H9 (cell line): ENCODE measurements around the gene SHB. TPM values are rescaled to one million over a fixed set of nuclear protein-coding genes. Genes with fewer than 3 reads are reported as not detected.
A peak's percentile ranks its signal among the peaks of the same experiment; 100 is the strongest.

ENCODE experiments used
- DNase-seq: peaks from one replicate; pipeline ENCODE4 v3.0.0-alpha.2; 2017
- H2AFZ ChIP-seq: one replicate; pipeline ENCODE4 v1.6.1; 2013; ENCODE audit warnings: mild to moderate bottlenecking, low read length, control low read depth, moderate library complexity
- H2AK5ac ChIP-seq: 2 replicates; pipeline ENCODE4 v1.6.1; 2013; ENCODE audit warnings: low read length, control low read depth, mixed read lengths; ENCODE audit not compliant: insufficient read length
- H2BK120ac ChIP-seq: one replicate; pipeline ENCODE4 v1.6.1; 2013; ENCODE audit warnings: low read depth, mild to moderate bottlenecking, low read length, control low read depth, inconsistent platforms; ENCODE audit not compliant: poor library complexity, severe bottlenecking
- H2BK12ac ChIP-seq: 2 replicates; pipeline ENCODE4 v1.6.1; 2013; ENCODE audit warnings: low read length, control low read depth, mixed read lengths, low read depth; ENCODE audit not compliant: insufficient read length
- H2BK15ac ChIP-seq: 2 replicates; pipeline ENCODE4 v1.6.1; 2013; ENCODE audit warnings: low read depth, low read length, control low read depth
- H2BK20ac ChIP-seq: one replicate; pipeline ENCODE4 v1.6.1; 2013; ENCODE audit warnings: low read depth, mild to moderate bottlenecking, low read length, control low read depth, inconsistent platforms; ENCODE audit not compliant: poor library complexity, severe bottlenecking
- H2BK5ac ChIP-seq: 2 replicates; pipeline ENCODE4 v1.6.1; 2013; ENCODE audit warnings: low read length, control low read depth, mixed read lengths; ENCODE audit not compliant: insufficient read length
- H3K14ac ChIP-seq: 2 replicates; pipeline ENCODE4 v1.6.1; 2013; ENCODE audit warnings: low read length, control low read depth; ENCODE audit not compliant: insufficient read depth
- H3K18ac ChIP-seq: 2 replicates; pipeline ENCODE4 v1.6.1; 2013; ENCODE audit warnings: low read depth, mild to moderate bottlenecking, mixed read lengths, low read length, control low read depth; ENCODE audit not compliant: insufficient read length
- H3K23ac ChIP-seq: 2 replicates; pipeline ENCODE4 v1.6.1; 2013; ENCODE audit warnings: low read length, control low read depth, mixed read lengths, low read depth; ENCODE audit not compliant: insufficient read length
- H3K23me2 ChIP-seq: 2 replicates; pipeline ENCODE4 v1.6.1; 2013; ENCODE audit warnings: low read depth, mild to moderate bottlenecking, mixed read lengths, low read length, control low read depth; ENCODE audit not compliant: insufficient read length, poor library complexity, severe bottlenecking
- H3K27ac ChIP-seq: 2 replicates; pipeline ENCODE4 v1.5.1; 2013; ENCODE audit warnings: low read length, control low read depth, mixed read lengths, low read depth; ENCODE audit not compliant: insufficient read length
- H3K27me3 ChIP-seq: 2 replicates; pipeline ENCODE4 v1.6.1; 2013; ENCODE audit warnings: low read length, control low read depth, inconsistent platforms; ENCODE audit not compliant: insufficient read depth
- H3K4ac ChIP-seq: 2 replicates; pipeline ENCODE4 v1.6.1; 2013; ENCODE audit warnings: low read depth, mild to moderate bottlenecking, control low read depth, inconsistent platforms, low read length, moderate library complexity
- H3K4me1 ChIP-seq: 2 replicates; pipeline ENCODE4 v1.6.1; 2013; ENCODE audit warnings: low read length, control low read depth, inconsistent platforms; ENCODE audit not compliant: insufficient read depth
- H3K4me2 ChIP-seq: 2 replicates; pipeline ENCODE4 v1.6.1; 2013; ENCODE audit warnings: low read length, control low read depth, mixed read lengths; ENCODE audit not compliant: insufficient read length, insufficient read depth
- H3K56ac ChIP-seq: 2 replicates; pipeline ENCODE4 v1.6.1; 2013; ENCODE audit warnings: low read depth, mild to moderate bottlenecking, mixed read lengths, low read length, control low read depth; ENCODE audit not compliant: insufficient read length
- H3K79me1 ChIP-seq: 2 replicates; pipeline ENCODE4 v1.6.1; 2013; ENCODE audit warnings: low read depth, mild to moderate bottlenecking, moderate library complexity, low read length, control low read depth, inconsistent platforms; ENCODE audit not compliant: insufficient read depth, poor library complexity, severe bottlenecking
- H3K79me2 ChIP-seq: 2 replicates; pipeline ENCODE4 v1.6.1; 2013; ENCODE audit warnings: low read length, control low read depth, inconsistent platforms; ENCODE audit not compliant: insufficient read depth
- H3K9ac ChIP-seq: 2 replicates; pipeline ENCODE4 v1.6.1; 2013; ENCODE audit warnings: low read length, control low read depth, mixed read lengths; ENCODE audit not compliant: insufficient read length; ENCODE audit errors: extremely low read depth
- H3K9me3 ChIP-seq: one replicate; pipeline ENCODE4 v1.6.1; 2013; ENCODE audit warnings: low read depth, low read length, inconsistent platforms; ENCODE audit not compliant: control insufficient read depth
- H3T11ph ChIP-seq: one replicate; pipeline ENCODE4 v1.6.1; 2013; ENCODE audit warnings: mild to moderate bottlenecking, low read length, control low read depth, inconsistent platforms
- H4K20me1 ChIP-seq: one replicate; pipeline ENCODE4 v1.6.1; 2013; ENCODE audit not compliant: control insufficient read depth, insufficient read length, insufficient read depth
- H4K5ac ChIP-seq: 2 replicates; pipeline ENCODE4 v1.6.1; 2013; ENCODE audit warnings: low read depth, mild to moderate bottlenecking, mixed read lengths, low read length, control low read depth; ENCODE audit not compliant: insufficient read length
- H4K8ac ChIP-seq: replicated peaks from 2 replicates; pipeline ENCODE4 v1.6.1; 2013; ENCODE audit warnings: low read length, control low read depth, mixed read lengths, low read depth; ENCODE audit not compliant: insufficient read length
- H4K91ac ChIP-seq: 2 replicates; pipeline ENCODE4 v1.6.1; 2013; ENCODE audit warnings: low read depth, mild to moderate bottlenecking, moderate library complexity, mixed read lengths, low read length, control low read depth; ENCODE audit not compliant: insufficient read length
- H3K27ac Mint-ChIP-seq, 3 experiments: 2 replicates in 2 of 3; 3 replicates in 1 of 3; pipeline ENCODE4 v1.8.0; 2020 to 2021; ENCODE audit warnings: mixed read lengths in 3 of 3, mild to moderate bottlenecking in 1 of 3, moderate library complexity in 1 of 3
- H3K27me3 Mint-ChIP-seq: 2 replicates; pipeline ENCODE4 v1.8.0; 2021; ENCODE audit warnings: low read depth, mild to moderate bottlenecking, moderate library complexity, mixed read lengths
- H3K36me3 Mint-ChIP-seq, 3 experiments: 2 replicates in 2 of 3; 3 replicates in 1 of 3; pipeline ENCODE4 v1.8.0; 2020 to 2021; ENCODE audit warnings: low read depth in 3 of 3, mixed read lengths in 3 of 3; ENCODE audit not compliant: insufficient read depth in 1 of 3
- H3K4me1 Mint-ChIP-seq, 2 experiments: 2 replicates each; pipeline ENCODE4 v1.8.0; 2020; ENCODE audit warnings: mixed read lengths in 2 of 2
- H3K4me3 Mint-ChIP-seq, 2 experiments: 2 replicates in 1 of 2; 3 replicates in 1 of 2; pipeline ENCODE4 v1.8.0; 2020 to 2021; ENCODE audit warnings: mild to moderate bottlenecking in 2 of 2, mixed read lengths in 2 of 2, moderate library complexity in 1 of 2
- H3K9me3 Mint-ChIP-seq, 2 experiments: 2 replicates in 1 of 2; 3 replicates in 1 of 2; pipeline ENCODE4 v1.8.0; 2020; ENCODE audit warnings: mild to moderate bottlenecking in 2 of 2, mixed read lengths in 2 of 2, moderate library complexity in 1 of 2
- WGBS: extraction: QIAGEN DNeasy Blood & Tissue Kit; methylation state at CpG from one replicate; pipeline ENCODE4 v1.1.7; 2013; ENCODE audit warnings: missing lambda C conversion rate, low lambda C conversion rate, mixed read lengths; ENCODE audit not compliant: insufficient read length; ENCODE audit errors: extremely low coverage; 5-methylcytosine and 5-hydroxymethylcytosine counted together
- total RNA-seq: library from RNA; stranded (reverse); gene quantifications from 2 replicates; pipeline ENCODE4 v1.2.1, GENCODE V29; 2021
- TF ChIP-seq, protein P1 (sequence below): fragments of 200-600 bp; sonication (generic); conservative IDR thresholded peaks from 3 replicates; pipeline ENCODE4 v1.8.0; 2021; ENCODE audit warnings: antibody characterized with exemption, mild to moderate bottlenecking

SHB gene
- total RNA-seq, 1 experiment from 2014 or later = 14.6 TPM

DNA sequence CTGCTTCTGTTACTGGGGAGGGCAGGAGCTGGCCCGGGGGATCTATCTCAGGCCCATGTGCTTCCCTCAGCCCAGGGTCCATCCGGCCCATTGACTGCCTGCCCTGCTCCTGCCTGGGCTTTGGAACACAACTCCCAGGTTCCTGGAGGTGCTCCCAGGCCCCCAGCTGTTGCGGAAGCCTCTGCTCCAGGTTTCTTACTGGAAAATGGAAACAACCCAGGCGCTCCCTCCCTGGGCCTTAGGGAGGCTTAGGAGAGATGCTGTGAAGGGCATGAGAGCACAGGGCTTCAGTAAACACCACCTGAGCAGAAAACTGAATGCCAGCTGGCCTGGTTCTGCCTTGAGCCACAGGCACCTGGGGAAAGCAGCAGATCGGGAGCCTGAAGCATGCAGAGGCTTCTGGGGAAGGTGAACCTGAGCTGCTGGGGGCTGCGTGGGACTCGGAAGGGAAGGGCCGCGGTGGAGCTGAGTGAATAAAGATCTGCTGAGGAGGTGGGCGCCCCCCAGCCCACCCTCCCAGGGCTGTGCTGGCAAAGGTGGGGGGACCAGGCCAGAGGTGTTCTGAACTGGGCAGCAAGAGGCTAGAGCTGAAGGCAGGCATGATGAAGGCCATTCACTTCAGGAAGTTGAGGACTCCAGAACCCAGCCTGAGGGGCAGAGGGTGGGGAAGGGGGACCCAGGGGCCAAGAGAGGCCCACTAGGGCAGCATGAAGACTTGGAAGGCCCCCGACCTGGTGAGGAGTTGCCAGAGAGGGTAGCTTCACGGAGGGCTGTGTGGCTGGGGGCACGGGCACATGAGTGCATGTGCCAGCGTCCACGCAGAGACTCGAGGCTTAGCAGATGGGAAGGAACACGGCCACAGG is 64.8 kb downstream of the SHB start:
- Histone ChIP-seq H3K23me2 (no peaks in the 10 kb centered on the region), H3K79me2 (no peaks in the 10 kb centered on the region), H2BK20ac (no peak overlapping the region), H3K14ac (no peak overlapping the region), H3K23ac (no peak overlapping the region), H3K79me1 (no peaks in the 10 kb centered on the region), H2AFZ (no peak overlapping the region), H4K8ac (no peak overlapping the region), H3K4me1 (peaks cover 12% of the 10 kb centered on the region; the same call in 1 of the 2 replicates), H3K18ac (no peak overlapping the region), H3K56ac (no peak overlapping the region), H2BK120ac (no peak overlapping the region), H2AK5ac (no peak overlapping the region), H3K9ac (no peak overlapping the region), H4K20me1 (peaks cover 3% of the 10 kb centered on the region), H2BK5ac (no peak overlapping the region), H3K4me2 (no peak overlapping the region), H2BK15ac (no peak overlapping the region), H3T11ph (no peak overlapping the region), H4K91ac (no peak overlapping the region), H3K9me3 (no peaks in the 10 kb centered on the region), H3K27ac (no peak overlapping the region), H3K27me3 (no peaks in the 10 kb centered on the region), H3K4ac (no peak overlapping the region), H4K5ac (no peak overlapping the region), H2BK12ac (no peak overlapping the region)
- H3K4me3 Mint-ChIP-seq = no peak overlapping the region
- no CpG with 5 or more reads among the region's 17 CpGs for WGBS
- TF ChIP-seq, protein P1, sequence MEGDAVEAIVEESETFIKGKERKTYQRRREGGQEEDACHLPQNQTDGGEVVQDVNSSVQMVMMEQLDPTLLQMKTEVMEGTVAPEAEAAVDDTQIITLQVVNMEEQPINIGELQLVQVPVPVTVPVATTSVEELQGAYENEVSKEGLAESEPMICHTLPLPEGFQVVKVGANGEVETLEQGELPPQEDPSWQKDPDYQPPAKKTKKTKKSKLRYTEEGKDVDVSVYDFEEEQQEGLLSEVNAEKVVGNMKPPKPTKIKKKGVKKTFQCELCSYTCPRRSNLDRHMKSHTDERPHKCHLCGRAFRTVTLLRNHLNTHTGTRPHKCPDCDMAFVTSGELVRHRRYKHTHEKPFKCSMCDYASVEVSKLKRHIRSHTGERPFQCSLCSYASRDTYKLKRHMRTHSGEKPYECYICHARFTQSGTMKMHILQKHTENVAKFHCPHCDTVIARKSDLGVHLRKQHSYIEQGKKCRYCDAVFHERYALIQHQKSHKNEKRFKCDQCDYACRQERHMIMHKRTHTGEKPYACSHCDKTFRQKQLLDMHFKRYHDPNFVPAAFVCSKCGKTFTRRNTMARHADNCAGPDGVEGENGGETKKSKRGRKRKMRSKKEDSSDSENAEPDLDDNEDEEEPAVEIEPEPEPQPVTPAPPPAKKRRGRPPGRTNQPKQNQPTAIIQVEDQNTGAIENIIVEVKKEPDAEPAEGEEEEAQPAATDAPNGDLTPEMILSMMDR = no peak
- H3K27ac Mint-ChIP-seq = peak overlapping the region in 1 of 3 experiments; percentile 79; a peak in 2 of 7 replicates
- H3K9me3 Mint-ChIP-seq = no peaks in the 10 kb centered on the region
- no peak for DNase-seq
- H3K36me3 Mint-ChIP-seq = no peaks in the 10 kb centered on the region
- H3K4me1 Mint-ChIP-seq = peaks cover 35 to 57% of the 10 kb centered on the region in 2 experiments
- H3K27me3 Mint-ChIP-seq = no peaks in the 10 kb centered on the region
